Mesothelial cell of epicardium (in vitro differentiated cells): ENCODE results near the gene MALAT1. TPM values are rescaled to one million over a fixed set of nuclear protein-coding genes. Genes with fewer than 3 reads are reported as not detected.

Experiments used
- DNase-seq, 2 experiments: peaks; one replicate each; pipeline ENCODE4 v3.0.0; 2021; ENCODE audit warnings: low spot score in 2 of 2; ENCODE audit not compliant: unreplicated experiment in 2 of 2
- H3K27ac Mint-ChIP-seq: 2 replicates; pipeline ENCODE4 v1.8.0; 2021; ENCODE audit warnings: mixed read lengths
- H3K27me3 Mint-ChIP-seq: 2 replicates; pipeline ENCODE4 v1.8.0; 2021; ENCODE audit warnings: low read depth, mixed read lengths
- H3K36me3 Mint-ChIP-seq: 2 replicates; pipeline ENCODE4 v1.8.0; 2021; ENCODE audit warnings: mixed read lengths
- H3K4me1 Mint-ChIP-seq: 2 replicates; pipeline ENCODE4 v1.8.0; 2021; ENCODE audit warnings: mixed read lengths
- H3K4me3 Mint-ChIP-seq: 2 replicates; pipeline ENCODE4 v1.8.0; 2021; ENCODE audit warnings: mild to moderate bottlenecking, moderate library complexity, mixed read lengths
- H3K9me3 Mint-ChIP-seq: 2 replicates; pipeline ENCODE4 v1.8.0; 2021; ENCODE audit warnings: mixed read lengths
- total RNA-seq: library from RNA; stranded (reverse); gene quantifications from 3 replicates; pipeline ENCODE4 v1.2.1, GENCODE V29; 2021
- TF ChIP-seq, protein P1 (sequence below): fragments of 200-600 bp; sonication (generic); IDR thresholded peaks from one replicate; pipeline ENCODE4 v1.5.0; 2021; ENCODE audit warnings: antibody characterized with exemption; ENCODE audit not compliant: unreplicated experiment

Gene MALAT1
- total RNA-seq, 1 donor from 2014 or later = 16,172 TPM

DNA sequence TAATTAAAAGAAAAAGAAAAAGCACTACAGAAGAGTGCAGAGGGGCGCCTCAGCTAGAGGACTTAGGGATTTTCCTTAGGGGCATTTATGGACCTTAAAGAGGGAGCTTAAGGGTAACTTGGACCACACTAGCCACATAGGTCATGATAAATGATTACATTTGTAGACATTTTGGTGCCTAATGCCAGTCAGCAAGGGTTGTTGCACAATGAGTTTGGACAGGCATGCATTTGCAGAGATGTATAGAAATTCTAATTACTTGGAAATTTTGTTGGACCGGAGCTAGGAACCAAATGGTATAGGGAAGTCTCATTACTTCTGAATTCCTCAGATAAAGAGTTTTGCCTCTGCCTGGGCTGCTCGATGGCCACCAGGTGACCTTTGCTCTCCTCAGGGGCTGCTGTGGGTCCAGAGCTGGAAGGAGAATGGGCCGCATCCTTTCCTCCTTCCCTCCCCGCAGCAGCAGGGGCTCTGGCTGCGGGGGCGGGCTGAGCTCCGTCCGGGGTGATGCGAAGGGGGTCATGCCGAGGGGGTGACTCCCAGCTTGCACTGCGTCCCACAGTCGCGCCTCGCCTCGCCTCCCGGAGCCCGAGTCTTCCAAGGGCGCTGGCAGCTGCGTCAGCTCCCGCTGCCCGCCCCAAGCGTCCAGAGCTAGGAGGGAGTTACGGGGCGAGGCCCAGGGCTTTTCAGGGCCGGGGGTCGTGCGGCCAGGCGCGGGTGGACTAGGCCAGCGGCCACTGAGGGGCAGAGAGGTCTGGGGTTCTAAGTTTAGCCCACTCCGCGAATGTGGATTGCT lies 20.3 kb upstream of the MALAT1 start:
- Mint-ChIP-seq H3K27me3 (no peaks in the 10 kb centered on the region), H3K9me3 (no peaks in the 10 kb centered on the region), H3K4me1 (peaks cover 30% of the 10 kb centered on the region), H3K4me3 (no peak overlapping the region), H3K27ac (peak overlapping the region; percentile 82), H3K36me3 (no peaks in the 10 kb centered on the region)
- TF ChIP-seq, protein P1, sequence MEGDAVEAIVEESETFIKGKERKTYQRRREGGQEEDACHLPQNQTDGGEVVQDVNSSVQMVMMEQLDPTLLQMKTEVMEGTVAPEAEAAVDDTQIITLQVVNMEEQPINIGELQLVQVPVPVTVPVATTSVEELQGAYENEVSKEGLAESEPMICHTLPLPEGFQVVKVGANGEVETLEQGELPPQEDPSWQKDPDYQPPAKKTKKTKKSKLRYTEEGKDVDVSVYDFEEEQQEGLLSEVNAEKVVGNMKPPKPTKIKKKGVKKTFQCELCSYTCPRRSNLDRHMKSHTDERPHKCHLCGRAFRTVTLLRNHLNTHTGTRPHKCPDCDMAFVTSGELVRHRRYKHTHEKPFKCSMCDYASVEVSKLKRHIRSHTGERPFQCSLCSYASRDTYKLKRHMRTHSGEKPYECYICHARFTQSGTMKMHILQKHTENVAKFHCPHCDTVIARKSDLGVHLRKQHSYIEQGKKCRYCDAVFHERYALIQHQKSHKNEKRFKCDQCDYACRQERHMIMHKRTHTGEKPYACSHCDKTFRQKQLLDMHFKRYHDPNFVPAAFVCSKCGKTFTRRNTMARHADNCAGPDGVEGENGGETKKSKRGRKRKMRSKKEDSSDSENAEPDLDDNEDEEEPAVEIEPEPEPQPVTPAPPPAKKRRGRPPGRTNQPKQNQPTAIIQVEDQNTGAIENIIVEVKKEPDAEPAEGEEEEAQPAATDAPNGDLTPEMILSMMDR = no peak
- no peak for DNase-seq

- TF ChIP-seq, protein P1 = no peak
- H3K4me3 Mint-ChIP-seq = no peak overlapping the region
- no peaks in the 10 kb centered on the region for H3K27me3 Mint-ChIP-seq
- H3K27ac Mint-ChIP-seq = peak overlapping the region; percentile 13
- no peak for DNase-seq
- H3K9me3 Mint-ChIP-seq = no peaks in the 10 kb centered on the region
- H3K36me3 Mint-ChIP-seq = no peaks in the 10 kb centered on the region
- H3K4me1 Mint-ChIP-seq = peaks cover 32% of the 10 kb centered on the region
These were observed 19.4 kb upstream of the MALAT1 start for GRCh38 chr11:65479184-65480145.

- Mint-ChIP-seq H3K27ac (peak overlapping the region; percentile 51), H3K9me3 (no peaks in the 10 kb centered on the region), H3K4me3 (no peak overlapping the region), H3K36me3 (no peaks in the 10 kb centered on the region), H3K4me1 (peaks cover 38% of the 10 kb centered on the region), H3K27me3 (no peaks in the 10 kb centered on the region)
- TF ChIP-seq, protein P1 = no peak
- no peak for DNase-seq
These were observed 16.5 kb upstream of the MALAT1 start for GRCh38 chr11:65482306-65482850.

DNA sequence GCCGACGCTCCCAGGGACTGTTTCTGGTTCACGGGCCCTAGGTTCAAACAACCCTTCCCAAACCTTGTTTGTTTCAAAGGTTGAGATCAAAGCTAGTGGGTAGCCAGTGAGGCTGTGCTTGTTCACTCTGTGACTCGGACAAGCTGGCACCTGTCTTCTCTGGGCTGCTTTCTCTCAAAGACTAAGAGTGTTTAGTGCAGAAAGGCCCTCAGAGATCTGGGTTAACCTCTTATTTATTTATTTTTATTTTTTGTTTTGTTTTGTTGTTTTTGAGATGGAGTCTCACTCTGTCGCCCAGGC lies 13.0 kb upstream of the MALAT1 start:
- H3K36me3 Mint-ChIP-seq = no peaks in the 10 kb centered on the region
- H3K4me1 Mint-ChIP-seq = peaks cover 55% of the 10 kb centered on the region
- peak overlapping the region; percentile 100 for H3K27ac Mint-ChIP-seq
- no peaks in the 10 kb centered on the region for H3K9me3 Mint-ChIP-seq
- H3K27me3 Mint-ChIP-seq = no peaks in the 10 kb centered on the region
- no peak for DNase-seq
- no peak overlapping the region for H3K4me3 Mint-ChIP-seq
- TF ChIP-seq, protein P1 = no peak

DNA sequence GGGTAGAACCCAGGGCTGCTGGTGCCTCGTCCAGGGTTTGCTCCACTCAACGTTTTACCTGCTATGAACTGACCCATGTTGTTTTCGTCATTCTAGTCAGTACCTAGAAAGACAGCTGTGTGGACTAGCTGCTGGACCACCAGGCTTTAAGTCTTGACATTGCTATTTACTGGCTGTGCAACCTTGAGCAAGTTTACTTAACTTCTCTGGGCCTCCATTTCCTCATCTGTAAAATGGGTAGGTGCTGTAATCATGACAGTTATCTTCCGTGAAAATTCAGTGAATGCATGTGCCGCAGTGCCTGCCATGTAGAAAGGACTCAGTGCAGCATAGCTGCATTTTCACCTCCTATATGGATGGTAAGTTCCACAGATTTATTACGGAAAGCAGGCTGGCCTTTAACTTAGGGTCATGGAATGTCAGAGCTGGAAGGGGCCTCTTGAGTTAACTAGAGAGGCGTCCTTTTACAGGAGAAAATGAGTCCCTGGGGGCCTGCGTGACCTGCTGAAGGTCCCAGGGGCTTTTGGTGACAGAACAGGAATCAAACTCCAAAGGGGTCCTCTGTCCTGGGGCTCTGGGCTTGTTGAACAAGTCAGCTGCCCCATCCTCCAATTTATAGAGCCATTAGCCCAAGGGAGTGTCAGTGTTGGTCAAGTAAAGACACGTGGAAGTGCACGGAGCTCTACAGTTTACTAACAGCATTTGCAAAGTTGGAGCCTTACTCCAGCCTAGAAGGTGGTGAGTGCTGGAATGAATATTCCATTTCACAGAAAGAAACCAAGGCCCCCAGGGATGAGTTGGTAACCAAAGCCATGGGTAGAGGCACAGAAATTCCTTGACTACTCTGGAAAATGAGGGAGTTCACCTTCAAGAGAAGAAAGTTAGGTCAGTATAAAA lies 12.0 kb upstream of the MALAT1 start:
- peaks cover 61% of the 10 kb centered on the region for H3K4me1 Mint-ChIP-seq
- peak overlapping the region; percentile 5 for H3K4me3 Mint-ChIP-seq

More for the DNA sequence above, 12.0 kb upstream of the MALAT1 start:
- Mint-ChIP-seq H3K36me3 (no peaks in the 10 kb centered on the region), H3K9me3 (no peaks in the 10 kb centered on the region), H3K27me3 (no peaks in the 10 kb centered on the region), H3K27ac (peak overlapping the region; percentile 100)
- TF ChIP-seq, protein P1 = no peak
- DNase-seq = no peak
